SK-N-SH (cell line): ENCODE measurements around the gene CAMKMT. TPM values are rescaled to one million over a fixed set of nuclear protein-coding genes. Genes with fewer than 3 reads are reported as not detected.

ENCODE experiments used
- CTCF ChIA-PET: fragments of 300-600, 350-600 bp; formaldehyde crosslinking; extraction: SDS; loops from one replicate; lab custom pipeline; 2021; lab: Yijun Ruan, JAX
- POLR2A ChIA-PET: fragments of 350-600 bp; sonication (Branson Sonifier 250); formaldehyde crosslinking; extraction: SDS; loops from one replicate; lab custom pipeline; 2020; ENCODE audit warnings: antibody characterized with exemption, inconsistent platforms; lab: Yijun Ruan, JAX
- DNase-seq: peaks from one replicate; pipeline ENCODE4 v3.0.0; 2012
- H2AFZ ChIP-seq: fragments of 200-600 bp; sonication (generic); 2 replicates; pipeline ENCODE4 v1.8.1; 2016; ENCODE audit warnings: antibody characterized with exemption, mild to moderate bottlenecking, low read depth
- H3F3A ChIP-seq: fragments of 200-600 bp; sonication (generic); replicated peaks from 2 replicates; pipeline ENCODE3; 2016; ENCODE audit warnings: antibody characterized with exemption, mild to moderate bottlenecking; ENCODE audit not compliant: insufficient read depth
- H3K27ac ChIP-seq, 2 experiments: fragments of 200-500 bp in 1 of 2; fragments of 200-600 bp in 1 of 2; sonication (Bioruptor generic) in 1 of 2; sonication (generic), shearing (Covaris generic) in 1 of 2; 2 replicates each; pipeline versions ENCODE4 v1.5.1 to v1.6.1; 2014 to 2016; ENCODE audit warnings: low read depth in 2 of 2, inconsistent platforms in 1 of 2, low read length in 1 of 2, mild to moderate bottlenecking in 1 of 2, mixed read lengths in 1 of 2
- H3K27me3 ChIP-seq: fragments of 200-600 bp; sonication (generic), shearing (Covaris generic); 2 replicates; pipeline ENCODE4 v1.6.1; 2016; ENCODE audit warnings: mixed run types; ENCODE audit not compliant: insufficient read depth
- H3K36me3 ChIP-seq, 2 experiments: fragments of 200-500 bp in 1 of 2; fragments of 200-600 bp in 1 of 2; sonication (Bioruptor generic) in 1 of 2; sonication (generic) in 1 of 2; replicated peaks in 1 of 2; 2 replicates each; pipeline versions ENCODE3 to v1.5.1; 2014 to 2016; ENCODE audit warnings: low read length in 1 of 2, mild to moderate bottlenecking in 1 of 2; ENCODE audit not compliant: insufficient read depth in 2 of 2, control insufficient read depth in 1 of 2
- H3K4me1 ChIP-seq, 2 experiments: fragments of 200-500 bp in 1 of 2; fragments of 200-600 bp in 1 of 2; sonication (Bioruptor generic) in 1 of 2; sonication (generic), shearing (Covaris generic) in 1 of 2; 2 replicates each; pipeline versions ENCODE4 v1.5.1 to v1.6.1; 2014 to 2016; ENCODE audit warnings: low read depth in 1 of 2, low read length in 1 of 2, mixed run types in 1 of 2; ENCODE audit not compliant: insufficient read depth in 2 of 2, control insufficient read depth in 1 of 2
- H3K4me2 ChIP-seq: fragments of 200-600 bp; sonication (generic), shearing (Covaris generic); 2 replicates; pipeline ENCODE4 v1.6.1; 2017; ENCODE audit warnings: mixed run types
- H3K4me3 ChIP-seq, 2 experiments: fragments of 200-500 bp in 1 of 2; fragments of 200-600 bp in 1 of 2; sonication (Bioruptor generic) in 1 of 2; sonication (generic), shearing (Covaris generic) in 1 of 2; 2 replicates each; pipeline versions ENCODE4 v1.5.1 to v1.8.1; 2014 to 2016; ENCODE audit warnings: low read depth in 2 of 2, inconsistent platforms in 1 of 2, low read length in 1 of 2, mild to moderate bottlenecking in 1 of 2, mixed read lengths in 1 of 2, moderate library complexity in 1 of 2
- H3K79me2 ChIP-seq: fragments of 200-600 bp; sonication (generic); 2 replicates; pipeline ENCODE4 v1.8.1; 2017; ENCODE audit warnings: mild to moderate bottlenecking; ENCODE audit not compliant: insufficient read depth
- H3K9ac ChIP-seq: fragments of 200-600 bp; sonication (generic); 2 replicates; pipeline ENCODE4 v1.6.1; 2017; ENCODE audit warnings: mixed run types
- H3K9me2 ChIP-seq: fragments of 200-600 bp; sonication (generic); 2 replicates; pipeline ENCODE4 v1.6.1; 2017; ENCODE audit warnings: mixed run types
- H3K9me3 ChIP-seq: fragments of 200-600 bp; sonication (generic); 2 replicates; pipeline ENCODE4 v1.6.1; 2017; ENCODE audit warnings: mixed run types, mild to moderate bottlenecking, moderate library complexity
- H4K20me1 ChIP-seq: fragments of 200-600 bp; sonication (generic); 2 replicates; pipeline ENCODE4 v1.6.1; 2017; ENCODE audit warnings: mild to moderate bottlenecking, mixed run types; ENCODE audit not compliant: insufficient read depth
- ELF1 ChIP-seq: IDR thresholded peaks from 2 replicates; pipeline ENCODE4 v1.4.0; 2012
- EP300 ChIP-seq, 2 experiments: IDR thresholded peaks; 2 replicates each; pipeline versions ENCODE4 v1.4.0 to v1.6.1; 2012; ENCODE audit warnings: borderline replicate concordance in 1 of 2, low read depth in 1 of 2, low read length in 1 of 2
- FOXJ3 ChIP-seq: sonication (generic); formaldehyde crosslinking; IDR thresholded peaks from 2 replicates; pipeline ENCODE4 v1.5.1; 2020; ENCODE audit warnings: mild to moderate bottlenecking, missing genetic modification reagents
- GABPA ChIP-seq: IDR thresholded peaks from 2 replicates; pipeline ENCODE4 v1.4.0; 2012; ENCODE audit warnings: low read depth, mild to moderate bottlenecking
- GATA2 ChIP-seq: sonication (generic); formaldehyde crosslinking; IDR thresholded peaks from 2 replicates; pipeline ENCODE4 v1.5.0; 2020; ENCODE audit warnings: mild to moderate bottlenecking, missing genetic modification reagents
- IRF3 ChIP-seq: fragments of 150-350 bp; IDR thresholded peaks from 2 replicates; pipeline ENCODE4 v1.6.1; 2016; ENCODE audit warnings: mild to moderate bottlenecking, low read depth, low read length
- MEF2A ChIP-seq: IDR thresholded peaks from 2 replicates; pipeline ENCODE4 v1.4.0; 2012; ENCODE audit warnings: low read depth, borderline replicate concordance
- NFIC ChIP-seq: IDR thresholded peaks from 2 replicates; pipeline ENCODE4 v1.4.0; 2012; ENCODE audit warnings: borderline replicate concordance
- RCOR1 ChIP-seq: fragments of 150-350 bp; IDR thresholded peaks from 2 replicates; pipeline ENCODE4 v1.6.1; 2017; ENCODE audit warnings: antibody characterized with exemption, low read length
- SIN3A ChIP-seq: IDR thresholded peaks from 2 replicates; pipeline ENCODE4 v1.6.1; 2012; ENCODE audit warnings: low read depth, mild to moderate bottlenecking, low read length, moderate library complexity, borderline replicate concordance
- SMC3 ChIP-seq: IDR thresholded peaks from 2 replicates; pipeline ENCODE4 v1.6.1; 2012; ENCODE audit warnings: low read depth, low read length, improper control_type of control experiment
- TEAD4 ChIP-seq: IDR thresholded peaks from 2 replicates; pipeline ENCODE4 v1.4.0; 2012; ENCODE audit warnings: mild to moderate bottlenecking, borderline replicate concordance; ENCODE audit not compliant: insufficient read depth
- USF2 ChIP-seq: fragments of 150-350 bp; IDR thresholded peaks from 2 replicates; pipeline ENCODE4 v1.6.1; 2017; ENCODE audit warnings: antibody characterized with exemption, low read length, low read depth, borderline replicate concordance
- ZBTB33 ChIP-seq: IDR thresholded peaks from 2 replicates; pipeline ENCODE4 v1.4.0; 2012; ENCODE audit warnings: low read depth, borderline replicate concordance
- WGBS: methylation state at CpG from one replicate; pipeline ENCODE4 v1.1.6; 2017; ENCODE audit warnings: low lambda C conversion rate; 5-methylcytosine and 5-hydroxymethylcytosine counted together
- polyA plus RNA-seq, 3 experiments: library from polyadenylated mRNA; depleted of rRNA; stranded (reverse); fragments of >200 nt; gene quantifications; 2 replicates each; pipeline ENCODE4 v1.2.3, GENCODE V29; 2012

CAMKMT gene
- polyA plus RNA-seq, 1 of the 3 experiments (the other 2 are of a cell fraction) = 5.9 TPM

- H3K9me3 ChIP-seq = no peaks in the 10 kb centered on the region
- no peaks in the 10 kb centered on the region for H3K36me3 ChIP-seq
- H3K79me2 ChIP-seq = no peaks in the 10 kb centered on the region
- H3K4me2 ChIP-seq = no peak overlapping the region
- TF ChIP-seq EP300 (IDR thresholded peaks at IDR 0.05; ENCODE audit: borderline replicate concordance in 1 of 2, low read depth in 1 of 2, low read length in 1 of 2) = no peak
- no peak for TF ChIP-seq SMC3
- no peak for TF ChIP-seq ELF1
- TF ChIP-seq IRF3 = no peak
- no peak for TF ChIP-seq USF2
- TF ChIP-seq ZBTB33 = no peak
- no peak for TF ChIP-seq TEAD4
- TF ChIP-seq NFIC = no peak
- TF ChIP-seq, all 33 proteins: peak for 0
- 97% methylated on average over 1 of the region's 1 CpG for WGBS
- H3K9ac ChIP-seq = no peak overlapping the region
- H2AFZ ChIP-seq = no peak overlapping the region
- H3K4me3 ChIP-seq = no peak overlapping the region
- H4K20me1 ChIP-seq = no peaks in the 10 kb centered on the region
- ChIA-PET CTCF (interaction anchor here (0.7 to 4.4 kb wide), 7 partner anchors 8 to 389 kb away, joined by 3 to 25 read pairs (median 3); no protein-coding TSS in a partner anchor), POLR2A (no interaction called here)
- no peaks in the 10 kb centered on the region for H3K4me1 ChIP-seq
- no peak overlapping the region for H3K27ac ChIP-seq
- H3F3A ChIP-seq = no peaks in the 10 kb centered on the region
- no peaks in the 10 kb centered on the region for H3K27me3 ChIP-seq
- no peaks in the 10 kb centered on the region for H3K9me2 ChIP-seq
- DNase-seq = no peak
Observed at GRCh38 chr2:44442019-44442418, 80.3 kb downstream of the CAMKMT start.

GRCh38 chr2:44443517-44443916 lies 81.8 kb downstream of the CAMKMT start:
- TF ChIP-seq GATA2 (CRISPR knock-in tag) = no peak
- TF ChIP-seq GABPA = no peak
- TF ChIP-seq MEF2A = no peak
- no peak for TF ChIP-seq SIN3A
- TF ChIP-seq RCOR1 = no peak
- TF ChIP-seq FOXJ3 (CRISPR knock-in tag) = no peak
- Histone ChIP-seq H4K20me1 (no peaks in the 10 kb centered on the region), H3K9me2 (no peaks in the 10 kb centered on the region), H3K27me3 (no peaks in the 10 kb centered on the region), H3K36me3 (no peaks in the 10 kb centered on the region), H3K4me1 (no peaks in the 10 kb centered on the region), H3K4me3 (no peak overlapping the region), H3K4me2 (no peak overlapping the region), H3K9ac (no peak overlapping the region), H2AFZ (no peak overlapping the region), H3F3A (no peaks in the 10 kb centered on the region), H3K9me3 (no peaks in the 10 kb centered on the region), H3K79me2 (no peaks in the 10 kb centered on the region), H3K27ac (no peak overlapping the region)
- POLR2A ChIA-PET = no interaction called here
- 97% methylated on average over 2 of the region's 2 CpGs for WGBS
- no peak for DNase-seq
- CTCF ChIA-PET = interaction anchor here (1.0 to 4.4 kb wide), 5 partner anchors 11 to 200 kb away, joined by 3 to 25 read pairs (median 4); no protein-coding TSS in a partner anchor
